Duodenal mucosa (tissue), 2 donors: ENCODE data around the gene ZNF521.

ENCODE experiments used
- H3K27ac ChIP-seq: one replicate; pipeline ENCODE4 v1.7.0; 2013; ENCODE audit warnings: low read depth, low read length
- H3K27me3 ChIP-seq, 2 donors: one replicate each; pipeline ENCODE4 v1.7.0; 2013; ENCODE audit warnings: low read length in 2 of 2, control low read depth in 1 of 2; ENCODE audit not compliant: insufficient read depth in 2 of 2, control insufficient read depth in 1 of 2
- H3K36me3 ChIP-seq, 2 donors: one replicate each; pipeline ENCODE4 v1.7.0; 2013; ENCODE audit warnings: low read length in 2 of 2, control low read depth in 1 of 2; ENCODE audit not compliant: insufficient read depth in 2 of 2, control insufficient read depth in 1 of 2
- H3K4me1 ChIP-seq, 2 donors: one replicate each; pipeline ENCODE4 v1.7.0; 2013; ENCODE audit warnings: low read length in 2 of 2, control low read depth in 1 of 2; ENCODE audit not compliant: insufficient read depth in 2 of 2, control insufficient read depth in 1 of 2
- H3K4me3 ChIP-seq, 2 donors: one replicate each; pipeline ENCODE4 v1.7.0; 2013; ENCODE audit warnings: low read length in 2 of 2, low read depth in 1 of 2
- H3K9ac ChIP-seq, 2 donors: one replicate each; pipeline ENCODE4 v1.7.0; 2013; ENCODE audit warnings: low read length in 2 of 2, low read depth in 1 of 2
- H3K9me3 ChIP-seq, 2 donors: one replicate each; pipeline ENCODE4 v1.7.0; 2013; ENCODE audit warnings: low read length in 2 of 2, control low read depth in 1 of 2; ENCODE audit not compliant: control insufficient read depth in 1 of 2

Gene ZNF521

GRCh38 chr18:25222648-25223047 is 129.3 kb downstream of the ZNF521 start:
- Histone ChIP-seq H3K27me3 (no peaks in the 10 kb centered on the region), H3K9ac (no peak overlapping the region), H3K36me3 (no peaks in the 10 kb centered on the region), H3K4me1 (no peaks in the 10 kb centered on the region), H3K27ac (no peak overlapping the region), H3K4me3 (no peak overlapping the region), H3K9me3 (no peaks in the 10 kb centered on the region)

GRCh38 chr18:25210622-25211021 is 141.3 kb downstream of the ZNF521 start:
- Histone ChIP-seq H3K27me3 (no peaks in the 10 kb centered on the region), H3K27ac (no peak overlapping the region), H3K36me3 (no peaks in the 10 kb centered on the region), H3K4me3 (no peak overlapping the region), H3K9me3 (no peaks in the 10 kb centered on the region), H3K4me1 (no peaks in the 10 kb centered on the region), H3K9ac (no peak overlapping the region)

GRCh38 chr18:25192065-25192464 is 159.9 kb downstream of the ZNF521 start:
- Histone ChIP-seq H3K36me3 (no peaks in the 10 kb centered on the region), H3K27ac (no peak overlapping the region), H3K27me3 (no peaks in the 10 kb centered on the region), H3K9ac (no peak overlapping the region), H3K4me3 (no peak overlapping the region), H3K4me1 (no peaks in the 10 kb centered on the region), H3K9me3 (no peaks in the 10 kb centered on the region)

- Histone ChIP-seq H3K4me1 (no peaks in the 10 kb centered on the region), H3K9ac (no peak overlapping the region), H3K27me3 (no peaks in the 10 kb centered on the region), H3K9me3 (no peaks in the 10 kb centered on the region), H3K4me3 (no peak overlapping the region), H3K27ac (no peak overlapping the region), H3K36me3 (no peaks in the 10 kb centered on the region)
Observed at GRCh38 chr18:25190472-25190871, 161.5 kb downstream of the ZNF521 start.

GRCh38 chr18:25189391-25190185 is 162.4 kb downstream of the ZNF521 start:
- no peak overlapping the region for H3K4me3 ChIP-seq
- H3K4me1 ChIP-seq = no peaks in the 10 kb centered on the region
- H3K9ac ChIP-seq = no peak overlapping the region
- H3K27me3 ChIP-seq = no peaks in the 10 kb centered on the region
- H3K27ac ChIP-seq = no peak overlapping the region
- no peaks in the 10 kb centered on the region for H3K36me3 ChIP-seq
- no peaks in the 10 kb centered on the region for H3K9me3 ChIP-seq

GRCh38 chr18:25187521-25188192 is 164.3 kb downstream of the ZNF521 start:
- no peaks in the 10 kb centered on the region for H3K4me1 ChIP-seq
- H3K9me3 ChIP-seq = no peaks in the 10 kb centered on the region

GRCh38 chr18:25186871-25187270 is 165.1 kb downstream of the ZNF521 start:
- Histone ChIP-seq H3K9ac (no peak overlapping the region), H3K27ac (no peak overlapping the region), H3K4me3 (no peak overlapping the region), H3K9me3 (no peaks in the 10 kb centered on the region), H3K4me1 (no peaks in the 10 kb centered on the region), H3K27me3 (no peaks in the 10 kb centered on the region), H3K36me3 (no peaks in the 10 kb centered on the region)

More at GRCh38 chr18:25187521-25188192, 164.3 kb downstream of the ZNF521 start:
- H3K9ac ChIP-seq = no peak overlapping the region
- no peak overlapping the region for H3K27ac ChIP-seq
- no peaks in the 10 kb centered on the region for H3K27me3 ChIP-seq
- no peaks in the 10 kb centered on the region for H3K36me3 ChIP-seq
- H3K4me3 ChIP-seq = no peak overlapping the region

- Histone ChIP-seq H3K27ac (no peak overlapping the region), H3K9ac (no peak overlapping the region), H3K36me3 (no peaks in the 10 kb centered on the region), H3K27me3 (no peaks in the 10 kb centered on the region), H3K4me1 (no peaks in the 10 kb centered on the region), H3K9me3 (no peaks in the 10 kb centered on the region), H3K4me3 (no peak overlapping the region)
Observed at GRCh38 chr18:25181993-25182392, 170.0 kb downstream of the ZNF521 start.

GRCh38 chr18:25181581-25181980 is 170.4 kb downstream of the ZNF521 start:
- Histone ChIP-seq H3K27ac (no peak overlapping the region), H3K9me3 (no peaks in the 10 kb centered on the region), H3K36me3 (no peaks in the 10 kb centered on the region), H3K9ac (no peak overlapping the region), H3K4me3 (no peak overlapping the region), H3K4me1 (no peaks in the 10 kb centered on the region), H3K27me3 (no peaks in the 10 kb centered on the region)

- H3K27me3 ChIP-seq = no peaks in the 10 kb centered on the region
- no peaks in the 10 kb centered on the region for H3K9me3 ChIP-seq
- H3K4me1 ChIP-seq = no peaks in the 10 kb centered on the region
- H3K36me3 ChIP-seq = no peaks in the 10 kb centered on the region
- H3K4me3 ChIP-seq = no peak overlapping the region
- H3K9ac ChIP-seq = no peak overlapping the region
- H3K27ac ChIP-seq = no peak overlapping the region
Observed at GRCh38 chr18:25180973-25181548, 170.9 kb downstream of the ZNF521 start.
